HCT116 (cell line): ENCODE data around the gene QKI. TPM values are rescaled to one million over a fixed set of nuclear protein-coding genes. Genes with fewer than 3 reads are reported as not detected.

Experiments
- ATAC-seq: fragments of 200-7000 bp; cut with Tn5 transposase; 2 replicates; pipeline ENCODE4 v1.9.1; 2020; ENCODE audit warnings: mild to moderate bottlenecking, moderate library complexity
- BruUV-seq: library from RNA; stranded (reverse); fragments of 400-500 nt; replicated peaks from 2 replicates; lab custom pipeline; 2021; lab: Mats Ljungman, UMichigan
- CTCF ChIA-PET: fragments of 300-600 bp; sonication (Branson Sonifier 250); formaldehyde crosslinking; loops from one replicate; lab custom pipeline; 2021; ENCODE audit warnings: antibody characterized with exemption; lab: Charles Lee
- POLR2A ChIA-PET: fragments of 300-600, 350-600 bp; sonication (Branson Sonifier 250); formaldehyde crosslinking; loops from one replicate; lab custom pipeline; 2021; ENCODE audit warnings: antibody characterized with exemption; lab: Charles Lee
- RAD21 ChIA-PET, 2 experiments: fragments of 300-600 bp; sonication (Branson Sonifier 250); formaldehyde crosslinking; loops; one replicate each; lab custom pipeline; 2023; ENCODE audit warnings: low total read pairs in 2 of 2; ENCODE audit not compliant: uncharacterized antibody in 2 of 2, unreplicated experiment in 2 of 2, low non-redundant PET in 1 of 2; lab: Charles Lee
- DNase-seq: peaks from one replicate; pipeline ENCODE4 v3.0.0-alpha.2; 2010; ENCODE audit warnings: low read depth, low spot score
- H2AFZ ChIP-seq: fragments of 200-600 bp; shearing (Covaris generic), sonication (generic); 2 replicates; pipeline ENCODE4 v1.6.1; 2017; ENCODE audit warnings: low read depth, mixed run types, mixed read lengths, antibody characterized with exemption, low read length; ENCODE audit not compliant: poor library complexity, severe bottlenecking
- H3K27ac ChIP-seq: 2 replicates; pipeline ENCODE4 v1.5.1; 2012; ENCODE audit warnings: low read depth, low read length
- H3K27me3 ChIP-seq: fragments of 200-600 bp; sonication (generic); 2 replicates; pipeline ENCODE4 v1.6.1; 2016; ENCODE audit warnings: mixed run types, low read length, mixed read lengths; ENCODE audit not compliant: insufficient read depth
- H3K36me3 ChIP-seq, 2 experiments: fragments of 200-500 bp in 1 of 2; fragments of 200-600 bp in 1 of 2; sonication (Bioruptor generic) in 1 of 2; sonication (generic) in 1 of 2; 2 replicates each; pipeline versions ENCODE4 v1.5.1 to v1.6.1; 2014 to 2016; ENCODE audit warnings: low read length in 2 of 2, inconsistent platforms in 1 of 2, mixed read lengths in 1 of 2, mixed run types in 1 of 2; ENCODE audit not compliant: insufficient read depth in 2 of 2, control insufficient read depth in 1 of 2
- H3K4me1 ChIP-seq, 2 experiments: fragments of 200-600 bp in 1 of 2; sonication (generic) in 1 of 2; 2 replicates each; pipeline versions ENCODE4 v1.5.1 to v1.6.1; 2012 to 2017; ENCODE audit warnings: low read length in 2 of 2, inconsistent platforms in 1 of 2, mild to moderate bottlenecking in 1 of 2, mixed read lengths in 1 of 2, mixed run types in 1 of 2, moderate library complexity in 1 of 2; ENCODE audit not compliant: insufficient read depth in 2 of 2, control insufficient read depth in 1 of 2
- H3K4me2 ChIP-seq: fragments of 200-600 bp; sonication (generic); 2 replicates; pipeline ENCODE4 v1.6.1; 2017; ENCODE audit warnings: mixed run types, low read length, mixed read lengths
- H3K4me3 ChIP-seq, 2 experiments: fragments of 200-600 bp in 1 of 2; sonication (generic) in 1 of 2; replicated peaks in 1 of 2; 2 replicates each; pipeline ENCODE4 v1.5.1; 2011 to 2016; ENCODE audit warnings: low read length in 2 of 2, control low read depth in 1 of 2, low read depth in 1 of 2, mild to moderate bottlenecking in 1 of 2, mixed read lengths in 1 of 2, mixed run types in 1 of 2
- H3K79me2 ChIP-seq: fragments of 200-600 bp; sonication (generic); 2 replicates; pipeline ENCODE4 v1.6.1; 2017; ENCODE audit warnings: mild to moderate bottlenecking, mixed run types, low read length, moderate library complexity, mixed read lengths; ENCODE audit not compliant: insufficient read depth
- H3K9ac ChIP-seq: fragments of 200-600 bp; sonication (generic); 2 replicates; pipeline ENCODE4 v1.6.1; 2016; ENCODE audit warnings: low read length, mixed read lengths
- H3K9me2 ChIP-seq: fragments of 200-600 bp; sonication (generic), shearing (Covaris generic); 2 replicates; pipeline ENCODE4 v1.6.1; 2017; ENCODE audit warnings: mixed run types, mild to moderate bottlenecking, moderate library complexity; ENCODE audit not compliant: insufficient read depth
- H3K9me3 ChIP-seq, 2 experiments: fragments of 200-500 bp in 1 of 2; fragments of 200-600 bp in 1 of 2; sonication (Bioruptor generic) in 1 of 2; sonication (generic) in 1 of 2; 2 replicates each; pipeline ENCODE4 v1.6.1; 2014 to 2017; ENCODE audit warnings: low read length in 2 of 2, mixed read lengths in 2 of 2, inconsistent platforms in 1 of 2, low read depth in 1 of 2, mild to moderate bottlenecking in 1 of 2, mixed run types in 1 of 2, moderate library complexity in 1 of 2; ENCODE audit not compliant: control insufficient read depth in 1 of 2, insufficient read depth in 1 of 2
- H4K20me1 ChIP-seq: fragments of 200-600 bp; sonication (generic), shearing (Covaris generic); 2 replicates; pipeline ENCODE4 v1.6.1; 2017; ENCODE audit warnings: mixed run types, mild to moderate bottlenecking, moderate library complexity; ENCODE audit not compliant: insufficient read depth
- EGR1 ChIP-seq: IDR thresholded peaks from 2 replicates; pipeline ENCODE4 v1.6.1; 2012; ENCODE audit warnings: low read depth
- ELF1 ChIP-seq: IDR thresholded peaks from 2 replicates; pipeline ENCODE4 v1.6.1; 2012; ENCODE audit warnings: low read depth, borderline replicate concordance
- EZH2phosphoT487 ChIP-seq: fragments of 200-600 bp; IDR thresholded peaks from 2 replicates; pipeline ENCODE4 v1.6.1; 2018; ENCODE audit warnings: antibody characterized with exemption, borderline replicate concordance
- FOSL1 ChIP-seq: IDR thresholded peaks from 2 replicates; pipeline ENCODE4 v1.6.1; 2012; ENCODE audit warnings: low read depth
- JUND ChIP-seq: IDR thresholded peaks from 2 replicates; pipeline ENCODE4 v1.6.1; 2012
- POLR2A ChIP-seq: IDR thresholded peaks from 2 replicates; pipeline ENCODE4 v1.7.0; 2011; ENCODE audit warnings: borderline replicate concordance; ENCODE audit not compliant: insufficient read depth, insufficient read length; ENCODE audit errors: extremely low read depth
- SIN3A ChIP-seq: IDR thresholded peaks from 2 replicates; pipeline ENCODE4 v1.6.1; 2012; ENCODE audit warnings: low read depth
- SP1 ChIP-seq: IDR thresholded peaks from 2 replicates; pipeline ENCODE4 v1.6.1; 2012; ENCODE audit warnings: low read depth
- TCF7L2 ChIP-seq: IDR thresholded peaks from 2 replicates; pipeline ENCODE4 v1.7.0; 2011; ENCODE audit warnings: borderline replicate concordance, inconsistent platforms; ENCODE audit not compliant: insufficient read depth, insufficient read length; ENCODE audit errors: extremely low read depth
- YY1 ChIP-seq: IDR thresholded peaks from 2 replicates; pipeline ENCODE4 v1.6.1; 2011; ENCODE audit warnings: low read length, low read depth, moderate library complexity, mild to moderate bottlenecking; ENCODE audit not compliant: insufficient replicate concordance; ENCODE audit errors: extremely low read depth
- ZFX ChIP-seq: fragments of 450-650 bp; IDR thresholded peaks from 2 replicates; pipeline ENCODE4 v1.6.1; 2017
- intact Hi-C: fragments of 100-400 bp; cut with micrococcal nuclease; formaldehyde crosslinking; loops from 2 replicates; pipeline ENCODE4 v1.10.0; 2022
- total RNA-seq: library from RNA; stranded (reverse); gene quantifications from one replicate; pipeline ENCODE4 v1.2.1, GENCODE V29; 2021; ENCODE audit not compliant: unreplicated experiment
- TF ChIP-seq, protein P1 (sequence below): IDR thresholded peaks from 2 replicates; pipeline ENCODE4 v1.6.1; 2011; ENCODE audit warnings: mild to moderate bottlenecking, low read length, moderate library complexity; ENCODE audit not compliant: insufficient replicate concordance; ENCODE audit errors: extremely low read depth
- TF ChIP-seq, protein P2 (sequence below), 3 experiments: fragments of 200-600 bp in 1 of 3; sonication (generic) in 1 of 3; IDR thresholded peaks in 2 of 3; conservative IDR thresholded peaks in 1 of 3; 2 replicates each; pipeline ENCODE4 v1.5.1; 2012 to 2017; ENCODE audit warnings: low read depth in 2 of 3, low read length in 2 of 3, antibody characterized with exemption in 1 of 3, borderline replicate concordance in 1 of 3, control low read depth in 1 of 3, mild to moderate bottlenecking in 1 of 3, mixed read lengths in 1 of 3, mixed run types in 1 of 3, moderate library complexity in 1 of 3; ENCODE audit not compliant: insufficient read depth in 1 of 3
- TF ChIP-seq, protein P3 (sequence below): IDR thresholded peaks from 2 replicates; pipeline ENCODE4 v1.6.1; 2012
- TF ChIP-seq, protein P4 (sequence below): IDR thresholded peaks from 2 replicates; pipeline ENCODE4 v1.6.1; 2012

Gene QKI
- total RNA-seq, 1 experiment from 2014 or later = 35.3 TPM

DNA sequence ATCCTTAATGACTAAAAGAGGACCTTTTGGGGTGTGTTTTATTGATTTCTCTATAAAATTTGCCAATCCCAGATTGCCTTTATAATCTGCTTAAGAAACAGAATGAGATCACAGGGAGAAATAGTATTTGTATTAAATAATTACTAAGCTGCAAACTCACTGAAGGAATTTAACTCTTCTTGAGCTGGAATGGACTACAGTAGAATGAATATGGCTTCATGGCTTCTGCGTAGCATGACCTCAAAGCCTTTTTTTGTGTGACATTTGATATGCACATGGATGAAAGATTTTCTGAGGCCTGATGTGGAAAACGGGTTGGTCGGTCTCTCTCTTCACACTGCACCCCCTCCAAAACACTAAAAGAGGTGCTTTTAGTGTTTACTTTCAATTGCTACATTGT is 115.9 kb downstream of the QKI start:
- ChIA-PET RAD21 (no interaction called here), CTCF (no interaction called here), POLR2A (no interaction called here)
- ATAC-seq (no peak), DNase-seq (no peak)
- H3K27me3 ChIP-seq = no peaks in the 10 kb centered on the region
- no peaks in the 10 kb centered on the region for H3K9me2 ChIP-seq
- H3K36me3 ChIP-seq = no peaks in the 10 kb centered on the region
- H3K79me2 ChIP-seq = peaks cover 36% of the 10 kb centered on the region
- TF ChIP-seq ELF1 (no peak), TCF7L2 (no peak), YY1 (no peak), FOSL1 (no peak)
- TF ChIP-seq, protein P1, sequence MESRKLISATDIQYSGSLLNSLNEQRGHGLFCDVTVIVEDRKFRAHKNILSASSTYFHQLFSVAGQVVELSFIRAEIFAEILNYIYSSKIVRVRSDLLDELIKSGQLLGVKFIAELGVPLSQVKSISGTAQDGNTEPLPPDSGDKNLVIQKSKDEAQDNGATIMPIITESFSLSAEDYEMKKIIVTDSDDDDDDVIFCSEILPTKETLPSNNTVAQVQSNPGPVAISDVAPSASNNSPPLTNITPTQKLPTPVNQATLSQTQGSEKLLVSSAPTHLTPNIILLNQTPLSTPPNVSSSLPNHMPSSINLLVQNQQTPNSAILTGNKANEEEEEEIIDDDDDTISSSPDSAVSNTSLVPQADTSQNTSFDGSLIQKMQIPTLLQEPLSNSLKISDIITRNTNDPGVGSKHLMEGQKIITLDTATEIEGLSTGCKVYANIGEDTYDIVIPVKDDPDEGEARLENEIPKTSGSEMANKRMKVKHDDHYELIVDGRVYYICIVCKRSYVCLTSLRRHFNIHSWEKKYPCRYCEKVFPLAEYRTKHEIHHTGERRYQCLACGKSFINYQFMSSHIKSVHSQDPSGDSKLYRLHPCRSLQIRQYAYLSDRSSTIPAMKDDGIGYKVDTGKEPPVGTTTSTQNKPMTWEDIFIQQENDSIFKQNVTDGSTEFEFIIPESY = no peak
- no peak overlapping the region for H3K27ac ChIP-seq
- H3K9ac ChIP-seq = no peak overlapping the region
- H3K4me2 ChIP-seq = no peak overlapping the region
- no peaks in the 10 kb centered on the region for H3K9me3 ChIP-seq
- intact Hi-C loops = no loop called here
- H3K4me3 ChIP-seq = no peak overlapping the region
- H3K4me1 ChIP-seq = peaks cover 4 to 33% of the 10 kb centered on the region in 2 experiments; a peak in 3 of 4 replicates
- H2AFZ ChIP-seq = no peak overlapping the region
- H4K20me1 ChIP-seq = 0 out of 2 replicates have a peak, but pooled peaks cover 5% of the 10 kb centered on the region
- no TSS peak for BruUV-seq

DNA sequence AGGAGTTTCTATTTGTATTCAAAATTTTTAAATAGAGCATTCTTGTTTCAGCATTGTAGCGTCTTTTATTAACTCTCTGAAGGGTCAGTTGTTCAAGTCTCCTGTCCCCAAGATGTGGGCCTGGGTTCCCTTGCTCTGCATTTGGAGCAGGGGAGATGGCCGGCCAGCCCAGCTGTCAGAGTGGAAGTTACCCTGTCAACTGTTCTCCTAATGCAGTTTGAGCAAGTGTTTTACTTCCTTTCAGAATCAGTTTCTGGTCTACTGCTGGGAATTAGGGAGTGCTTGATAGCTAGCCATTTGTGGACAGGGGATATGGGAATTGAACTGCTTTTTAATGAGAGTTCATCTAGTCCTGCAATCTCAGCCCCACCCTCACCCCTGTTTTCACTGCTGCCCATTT is 116.6 kb downstream of the QKI start:
- CTCF ChIA-PET = no interaction called here
- intact Hi-C loops = no loop called here
- TF ChIP-seq EGR1 (no peak), POLR2A (no peak), EZH2phosphoT487 (no peak), ZFX (no peak), JUND (no peak), SIN3A (no peak), SP1 (no peak)
- TF ChIP-seq, protein P2, sequence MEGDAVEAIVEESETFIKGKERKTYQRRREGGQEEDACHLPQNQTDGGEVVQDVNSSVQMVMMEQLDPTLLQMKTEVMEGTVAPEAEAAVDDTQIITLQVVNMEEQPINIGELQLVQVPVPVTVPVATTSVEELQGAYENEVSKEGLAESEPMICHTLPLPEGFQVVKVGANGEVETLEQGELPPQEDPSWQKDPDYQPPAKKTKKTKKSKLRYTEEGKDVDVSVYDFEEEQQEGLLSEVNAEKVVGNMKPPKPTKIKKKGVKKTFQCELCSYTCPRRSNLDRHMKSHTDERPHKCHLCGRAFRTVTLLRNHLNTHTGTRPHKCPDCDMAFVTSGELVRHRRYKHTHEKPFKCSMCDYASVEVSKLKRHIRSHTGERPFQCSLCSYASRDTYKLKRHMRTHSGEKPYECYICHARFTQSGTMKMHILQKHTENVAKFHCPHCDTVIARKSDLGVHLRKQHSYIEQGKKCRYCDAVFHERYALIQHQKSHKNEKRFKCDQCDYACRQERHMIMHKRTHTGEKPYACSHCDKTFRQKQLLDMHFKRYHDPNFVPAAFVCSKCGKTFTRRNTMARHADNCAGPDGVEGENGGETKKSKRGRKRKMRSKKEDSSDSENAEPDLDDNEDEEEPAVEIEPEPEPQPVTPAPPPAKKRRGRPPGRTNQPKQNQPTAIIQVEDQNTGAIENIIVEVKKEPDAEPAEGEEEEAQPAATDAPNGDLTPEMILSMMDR (IDR thresholded peaks at IDR 0.05 in 2 of 3, conservative IDR thresholded peaks at IDR 0.05 in 1 of 3; ENCODE audit: borderline replicate concordance in 1 of 3, insufficient read depth in 1 of 3, low read depth in 2 of 3, low read length in 2 of 3) = no peak
- TF ChIP-seq, protein P1 = no peak
- TF ChIP-seq, protein P3, sequence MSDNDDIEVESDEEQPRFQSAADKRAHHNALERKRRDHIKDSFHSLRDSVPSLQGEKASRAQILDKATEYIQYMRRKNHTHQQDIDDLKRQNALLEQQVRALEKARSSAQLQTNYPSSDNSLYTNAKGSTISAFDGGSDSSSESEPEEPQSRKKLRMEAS = no peak
- TF ChIP-seq, protein P4, sequence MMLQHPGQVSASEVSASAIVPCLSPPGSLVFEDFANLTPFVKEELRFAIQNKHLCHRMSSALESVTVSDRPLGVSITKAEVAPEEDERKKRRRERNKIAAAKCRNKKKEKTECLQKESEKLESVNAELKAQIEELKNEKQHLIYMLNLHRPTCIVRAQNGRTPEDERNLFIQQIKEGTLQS = no peak

More for the DNA sequence above, 116.6 kb downstream of the QKI start:
- peaks cover 4 to 33% of the 10 kb centered on the region in 2 experiments; a peak in 3 of 4 replicates for H3K4me1 ChIP-seq
- H3K4me3 ChIP-seq = no peak overlapping the region
- no peaks in the 10 kb centered on the region for H3K27me3 ChIP-seq
- RAD21 ChIA-PET = no interaction called here
- H4K20me1 ChIP-seq = 0 out of 2 replicates have a peak, but pooled peaks cover 5% of the 10 kb centered on the region
- H3K9me3 ChIP-seq = no peaks in the 10 kb centered on the region
- no peaks in the 10 kb centered on the region for H3K9me2 ChIP-seq
- no peak overlapping the region for H3K27ac ChIP-seq
- H2AFZ ChIP-seq = no peak overlapping the region
- ATAC-seq = no peak
- peaks cover 36% of the 10 kb centered on the region for H3K79me2 ChIP-seq
- DNase-seq = no peak
- no TSS peak for BruUV-seq
- H3K36me3 ChIP-seq = no peaks in the 10 kb centered on the region
- H3K9ac ChIP-seq = no peak overlapping the region
- no peak overlapping the region for H3K4me2 ChIP-seq
- POLR2A ChIA-PET = no interaction called here
